ENCODE measurements around the gene SAXO1. TPM values are rescaled to one million over a fixed set of nuclear protein-coding genes. Genes with fewer than 3 reads are reported as not detected.

The SAXO1 gene
- total and polyA plus RNA-seq, 7 donors = under 0.01 to 0.01 TPM; not detected in 5

- H3K36me3 ChIP-seq = no peaks in the 10 kb centered on the region
- TF ChIP-seq POLR2AphosphoS5 (IDR thresholded peaks at IDR 0.05) (peak in 1 of 4 donors; percentile 19), CTCF (IDR thresholded peaks at IDR 0.05) (no peak), EP300 (IDR thresholded peaks at IDR 0.05) (no peak)
- peaks cover 0 to 4% (median 0%) of the 10 kb centered on the region in 3 donors for H3K27me3 ChIP-seq
- no peak for DNase-seq
- 61 to 77% methylated on average over 14 of the region's 14 CpGs for WGBS, 2 donors
- intact Hi-C loops (cut with DNase I) = no loop called here
- no peak overlapping the region for H3K27ac ChIP-seq
- no peaks in the 10 kb centered on the region for H3K9me3 ChIP-seq
- no peaks in the 10 kb centered on the region for H3K4me1 ChIP-seq
- H3K4me3 ChIP-seq = no peak overlapping the region
Observed at GRCh38 chr9:19032406-19032805, 603 bp downstream of the SAXO1 start.

- Histone ChIP-seq H3K4me1 (no peaks in the 10 kb centered on the region), H3K27ac (no peak overlapping the region), H3K4me3 (no peak overlapping the region), H3K27me3 (peaks cover 0 to 4% (median 0%) of the 10 kb centered on the region in 3 donors), H3K36me3 (no peaks in the 10 kb centered on the region), H3K9me3 (no peaks in the 10 kb centered on the region)
- WGBS, 2 donors = 89 to 95% methylated on average over 1 of the region's 1 CpG
- intact Hi-C loops (cut with DNase I) = no loop called here
- no peak for DNase-seq
- TF ChIP-seq POLR2AphosphoS5 (IDR thresholded peaks at IDR 0.05) (no peak), POLR2A (IDR thresholded peaks at IDR 0.05) (no peak), CTCF (IDR thresholded peaks at IDR 0.05) (no peak), EP300 (IDR thresholded peaks at IDR 0.05) (no peak)
Observed at GRCh38 chr9:19030899-19031298, 2.1 kb downstream of the SAXO1 start.

GRCh38 chr9:19028835-19029451, 4.1 kb downstream of the SAXO1 start:
- Histone ChIP-seq H3K27ac (no peak overlapping the region), H3K9me3 (no peaks in the 10 kb centered on the region), H3K4me3 (no peak overlapping the region), H3K27me3 (peaks cover 0 to 4% (median 0%) of the 10 kb centered on the region in 3 donors), H3K36me3 (no peaks in the 10 kb centered on the region), H3K4me1 (no peaks in the 10 kb centered on the region)
- no peak for DNase-seq
- TF ChIP-seq CTCF (IDR thresholded peaks at IDR 0.05) (peak; percentile 34 to 80 (median 62)), POLR2AphosphoS5 (IDR thresholded peaks at IDR 0.05) (peak in 1 of 4 donors; percentile 36), EP300 (IDR thresholded peaks at IDR 0.05) (no peak)
- 39 to 42% methylated on average over 8 of the region's 8 CpGs for WGBS, 2 donors
- intact Hi-C loops (cut with DNase I) = loop anchor here (1.0 to 5.0 kb wide), 2 partner anchors 587 to 774 kb away; no protein-coding TSS in a partner anchor

GRCh38 chr9:19027825-19028224, 5.2 kb downstream of the SAXO1 start:
- Histone ChIP-seq H3K9me3 (no peaks in the 10 kb centered on the region), H3K36me3 (no peaks in the 10 kb centered on the region), H3K4me3 (no peak overlapping the region), H3K27me3 (peaks cover 0 to 4% (median 0%) of the 10 kb centered on the region in 3 donors), H3K4me1 (no peaks in the 10 kb centered on the region), H3K27ac (no peak overlapping the region)
- TF ChIP-seq CTCF (IDR thresholded peaks at IDR 0.05) = no peak
- no peak for TF ChIP-seq EP300 (IDR thresholded peaks at IDR 0.05)
- no peak for TF ChIP-seq POLR2A (IDR thresholded peaks at IDR 0.05)
- no peak for TF ChIP-seq POLR2AphosphoS5 (IDR thresholded peaks at IDR 0.05)
- intact Hi-C loops (cut with DNase I) = loop anchor here (5.0 kb wide), 1 partner anchor 586 kb away; no protein-coding TSS in a partner anchor
- no peak for DNase-seq
- 89 to 93% methylated on average over 22 of the region's 22 CpGs for WGBS, 2 donors

Measured in sigmoid colon (tissue), 7 donors.